Omental fat pad (tissue), 4 donors: ENCODE results near the gene RBBP9. TPM values are rescaled to one million over a fixed set of nuclear protein-coding genes. Genes with fewer than 3 reads are reported as not detected.
"Not testable (repeated sequence)": the region's sequence is repeated elsewhere in the genome, so short reads cannot be mapped to it uniquely, and the experiment has no call there.

ENCODE experiments used
- ATAC-seq: fragments of 150-250 bp; one replicate; pipeline ENCODE4 v1.9.1; 2016; ENCODE audit warnings: mild to moderate bottlenecking, moderate library complexity; ENCODE audit not compliant: low FRiP score
- DNase-seq: peaks from one replicate; pipeline ENCODE4 v3.0.0-alpha.2; 2019; ENCODE audit warnings: low spot score
- CTCF ChIP-seq, 3 donors: fragments of 450-650 bp; IDR thresholded peaks; one replicate each; pipeline ENCODE4 v1.5.1; 2016 to 2017; ENCODE audit warnings: antibody characterized with exemption in 3 of 3, mild to moderate bottlenecking in 3 of 3, moderate library complexity in 2 of 3
- total RNA-seq, 4 donors: library from RNA; depleted of rRNA; stranded (reverse); fragments of >200 nt; gene quantifications; one replicate each; pipeline ENCODE4 v1.1.0, GENCODE V29; 2016

Gene RBBP9
- total RNA-seq, 4 donors from 2014 or later = 7.1 to 14.8 (median 11.8) TPM

DNA sequence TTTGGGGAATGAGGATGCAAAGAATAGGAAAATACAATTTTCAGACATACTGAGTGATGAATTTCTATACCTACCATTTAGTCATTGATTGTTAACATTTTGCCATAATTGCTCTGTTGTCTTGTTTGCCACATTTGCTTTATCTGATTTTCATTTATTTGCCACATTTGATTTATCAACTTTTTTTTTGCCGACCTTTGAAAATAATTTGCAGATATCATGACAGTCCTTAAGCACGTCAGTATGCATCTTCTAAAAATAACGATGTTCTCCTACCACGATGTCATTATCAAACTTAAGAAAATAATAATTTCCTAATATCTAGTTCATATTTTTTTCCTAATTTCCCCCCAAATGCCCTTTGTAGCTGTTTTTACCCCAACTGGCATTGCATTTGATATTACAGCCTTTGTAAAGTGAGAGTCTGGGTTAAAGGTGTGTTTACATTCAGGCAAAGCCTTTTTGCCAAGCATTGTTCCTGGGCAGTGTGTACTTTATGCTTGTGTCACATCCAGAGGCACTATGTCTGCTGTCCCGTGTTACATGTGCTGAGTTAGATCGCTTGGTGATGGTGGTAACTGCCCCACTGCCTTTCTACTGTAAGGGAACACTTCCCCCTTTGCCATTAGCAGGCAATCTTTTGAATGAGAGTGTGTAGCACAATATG is 37.1 kb upstream of the RBBP9 start:
- DNase-seq = no peak
- TF ChIP-seq CTCF (IDR thresholded peaks at IDR 0.05) = no peak
- no peak for ATAC-seq

GRCh38 chr20:18533491-18533890 is 36.5 kb upstream of the RBBP9 start:
- no peak for ATAC-seq

GRCh38 chr20:18532626-18533025 is 35.6 kb upstream of the RBBP9 start:
- DNase-seq (no peak), ATAC-seq (no peak)
- TF ChIP-seq CTCF (IDR thresholded peaks at IDR 0.05) = no peak

More at GRCh38 chr20:18533491-18533890, 36.5 kb upstream of the RBBP9 start:
- no peak for TF ChIP-seq CTCF (IDR thresholded peaks at IDR 0.05)
- no peak for DNase-seq

DNA sequence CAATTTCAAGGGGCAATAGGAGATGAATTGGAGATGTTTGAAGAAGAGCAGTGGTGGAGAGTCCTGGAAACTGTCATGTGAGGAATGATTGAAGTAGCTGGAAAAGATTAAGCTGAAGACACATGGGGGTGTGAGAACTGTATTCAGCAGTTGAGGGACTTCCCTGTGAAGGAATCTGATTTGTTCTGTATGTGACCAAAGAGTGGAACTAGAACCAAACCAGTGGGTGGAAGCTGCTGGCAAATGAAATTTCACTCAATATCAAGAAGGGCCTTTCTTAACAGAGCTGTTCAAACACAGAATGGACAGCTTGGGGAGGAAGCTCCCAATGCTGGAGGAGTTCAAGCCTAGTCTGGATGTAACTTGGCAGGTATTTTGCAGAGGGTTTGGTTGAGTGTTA is 32.0 kb upstream of the RBBP9 start:
- no peak for TF ChIP-seq CTCF (IDR thresholded peaks at IDR 0.05)

GRCh38 chr20:18527836-18528235 is 30.8 kb upstream of the RBBP9 start:
- ATAC-seq (no peak), DNase-seq (no peak)
- TF ChIP-seq CTCF (IDR thresholded peaks at IDR 0.05) = no peak

More for the DNA sequence above, 32.0 kb upstream of the RBBP9 start:
- DNase-seq (no peak), ATAC-seq (no peak)

DNA sequence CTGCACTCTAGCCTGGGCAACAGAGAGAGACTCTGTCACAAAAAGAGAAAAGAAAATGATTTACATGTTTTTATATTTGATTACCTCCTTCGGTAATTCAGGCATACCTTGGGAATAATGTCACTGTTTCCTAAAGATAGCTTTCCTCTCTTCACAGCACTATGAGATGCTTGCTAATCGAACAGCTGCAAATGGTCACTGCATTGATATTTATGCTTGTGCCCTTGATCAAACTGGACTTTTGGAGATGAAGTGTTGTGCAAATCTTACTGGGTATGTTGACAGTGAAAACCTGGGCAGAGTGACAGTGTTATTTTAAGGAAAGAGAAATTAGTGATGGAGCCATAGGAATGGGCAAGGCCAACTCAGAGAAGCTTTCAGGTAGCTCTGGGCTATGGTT is 30.3 kb upstream of the RBBP9 start:
- TF ChIP-seq CTCF (IDR thresholded peaks at IDR 0.05) = no peak
- DNase-seq = no peak
- ATAC-seq = no peak

DNA sequence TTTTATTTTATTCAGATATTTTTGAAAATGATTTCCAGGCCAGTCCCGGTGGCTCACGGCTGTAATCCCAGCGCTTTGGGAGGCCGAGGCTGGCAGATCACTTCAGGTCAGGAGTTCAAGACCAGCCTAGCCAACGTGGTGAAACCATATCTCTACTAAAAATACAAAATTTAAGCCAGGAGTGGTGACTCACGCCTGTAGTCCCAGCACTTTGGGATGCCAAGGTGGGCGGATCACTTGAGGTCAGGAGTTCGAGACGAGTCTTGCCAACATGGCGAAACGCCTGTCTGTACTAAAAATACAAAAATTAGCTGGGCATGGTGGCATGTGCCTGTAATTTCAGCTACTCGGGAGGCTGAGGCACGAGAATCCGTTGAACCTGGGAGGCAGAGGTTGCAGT is 29.7 kb upstream of the RBBP9 start:
- ATAC-seq, DNase-seq: not testable (repeated sequence)
